GM23248 (cell line): Measurements from ENCODE around the gene PARP16. TPM values are rescaled to one million over a fixed set of nuclear protein-coding genes. Genes with fewer than 3 reads are reported as not detected.

ENCODE experiments used
- DNase-seq: peaks from one replicate; pipeline ENCODE4 v3.0.0-alpha.2; 2015
- H2AFZ ChIP-seq: fragments of 200-600 bp; sonication (generic); 2 replicates; pipeline ENCODE4 v1.6.1; 2016; ENCODE audit warnings: antibody characterized with exemption
- H3F3A ChIP-seq: fragments of 200-600 bp; sonication (generic); 2 replicates; pipeline ENCODE4 v1.6.1; 2016; ENCODE audit warnings: mild to moderate bottlenecking, antibody characterized with exemption, mixed run types; ENCODE audit not compliant: insufficient read depth
- H3K27ac ChIP-seq: fragments of 200-600 bp; sonication (generic); 2 replicates; pipeline ENCODE4 v1.5.1; 2016; ENCODE audit warnings: mild to moderate bottlenecking
- H3K27me3 ChIP-seq: fragments of 200-600 bp; sonication (generic); replicated peaks from 2 replicates; pipeline ENCODE4 v1.6.1; 2016; ENCODE audit warnings: mild to moderate bottlenecking; ENCODE audit not compliant: insufficient read depth
- H3K36me3 ChIP-seq: fragments of 200-600 bp; sonication (generic); 2 replicates; pipeline ENCODE4 v1.6.1; 2016; ENCODE audit warnings: low read depth, mild to moderate bottlenecking
- H3K4me1 ChIP-seq: fragments of 200-600 bp; sonication (generic); 2 replicates; pipeline ENCODE4 v1.6.1; 2016; ENCODE audit warnings: mild to moderate bottlenecking; ENCODE audit not compliant: insufficient read depth
- H3K4me2 ChIP-seq: fragments of 200-600 bp; sonication (generic); one replicate; pipeline ENCODE4 v1.6.1; 2016; ENCODE audit warnings: mild to moderate bottlenecking; ENCODE audit not compliant: unreplicated experiment
- H3K4me3 ChIP-seq: fragments of 200-600 bp; sonication (generic); 2 replicates; pipeline ENCODE4 v1.5.1; 2016; ENCODE audit warnings: mild to moderate bottlenecking
- H3K79me2 ChIP-seq: fragments of 200-600 bp; sonication (generic); 2 replicates; pipeline ENCODE4 v1.6.1; 2016; ENCODE audit warnings: mild to moderate bottlenecking; ENCODE audit not compliant: insufficient read depth
- H3K9ac ChIP-seq: fragments of 200-600 bp; sonication (generic); 2 replicates; pipeline ENCODE4 v1.6.1; 2016; ENCODE audit warnings: mild to moderate bottlenecking
- H3K9me2 ChIP-seq: fragments of 200-600 bp; sonication (generic); 2 replicates; pipeline ENCODE4 v1.6.1; 2016; ENCODE audit warnings: mixed run types, mild to moderate bottlenecking, moderate library complexity; ENCODE audit not compliant: insufficient read depth
- H3K9me3 ChIP-seq: fragments of 200-600 bp; sonication (generic); one replicate; pipeline ENCODE4 v1.6.1; 2017; ENCODE audit warnings: low read depth
- H4K20me1 ChIP-seq: fragments of 200-600 bp; sonication (generic); 2 replicates; pipeline ENCODE4 v1.6.0; 2016; ENCODE audit not compliant: insufficient read depth
- EZH2 ChIP-seq: fragments of 200-600 bp; sonication (generic); IDR thresholded peaks from 2 replicates; pipeline ENCODE4 v1.6.1; 2018; ENCODE audit warnings: antibody characterized with exemption, mild to moderate bottlenecking; ENCODE audit not compliant: insufficient read depth, poor library complexity, severe bottlenecking
- EZH2phosphoT487 ChIP-seq: fragments of 200-600 bp; sonication (generic); IDR thresholded peaks from 2 replicates; pipeline ENCODE4 v1.6.1; 2018; ENCODE audit warnings: antibody characterized with exemption, moderate library complexity, mild to moderate bottlenecking, low read depth; ENCODE audit not compliant: insufficient read depth
- WGBS, 2 experiments: methylation state at CpG; one replicate each; pipeline ENCODE4 v1.1.6; 2015 to 2017; ENCODE audit warnings: low lambda C conversion rate in 2 of 2, low coverage in 1 of 2; ENCODE audit errors: missing lambda C conversion rate in 2 of 2; 5-methylcytosine and 5-hydroxymethylcytosine counted together
- in situ Hi-C: fragments of 300-500 bp; cut with MboI; formaldehyde crosslinking; loops from 2 replicates; pipeline ENCODE4 v1.15.0; 2020
- polyA plus RNA-seq: library from polyadenylated mRNA; unstranded; fragments of >200 nt; fragmentation: Nextera tagmentation; extraction: Ambion mirVana; gene quantifications from 2 replicates; pipeline ENCODE4 v1.2.1, GENCODE V29; 2016
- total RNA-seq: library from RNA; depleted of rRNA; stranded (reverse); fragments of >200 nt; shearing (Covaris generic); gene quantifications from 2 replicates; pipeline ENCODE4 v1.2.3, GENCODE V29; 2014

Gene PARP16
- total and polyA plus RNA-seq, 2 experiments from 2014 or later: 5.6 to 7.7 TPM

DNA sequence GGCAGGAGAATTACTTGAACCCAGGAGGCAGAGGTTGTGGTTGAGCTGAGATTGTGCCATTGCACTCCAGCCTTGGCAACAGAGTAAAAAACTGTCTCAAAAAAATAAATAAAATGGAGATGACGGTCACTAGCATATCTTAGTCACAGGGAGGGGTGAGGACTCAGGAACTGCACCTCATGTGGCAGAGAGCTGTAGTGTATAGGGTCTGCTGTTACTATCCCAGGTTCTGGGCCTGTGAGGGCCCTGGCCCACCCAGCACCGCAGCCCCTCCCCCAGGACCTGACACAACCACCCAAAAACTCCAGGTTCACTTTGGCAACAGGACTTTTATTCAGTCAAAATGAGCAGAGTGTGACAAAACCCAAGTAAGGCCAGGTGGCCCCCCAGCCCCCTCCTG is 40.1 kb upstream of the PARP16 start:
- no peak for DNase-seq
- H3K27ac ChIP-seq: no peak overlapping the region
- no peak overlapping the region for H3K4me2 ChIP-seq
- H4K20me1 ChIP-seq: no peaks in the 10 kb centered on the region
- H3F3A ChIP-seq: no peaks in the 10 kb centered on the region
- no peaks in the 10 kb centered on the region for H3K9me3 ChIP-seq
- H3K4me3 ChIP-seq: no peak overlapping the region
- in situ Hi-C loops: no loop called here
- WGBS, 2 experiments: 83 to 88% methylated on average over 2 of the region's 2 CpGs
- H3K27me3 ChIP-seq: no peaks in the 10 kb centered on the region; the same call in 1 of the 2 replicates
- no peak overlapping the region for H3K9ac ChIP-seq
- H2AFZ ChIP-seq: no peak overlapping the region
- no peaks in the 10 kb centered on the region for H3K79me2 ChIP-seq
- TF ChIP-seq EZH2phosphoT487: no peak
- no peak for TF ChIP-seq EZH2
- H3K36me3 ChIP-seq: no peaks in the 10 kb centered on the region
- H3K9me2 ChIP-seq: no peaks in the 10 kb centered on the region
- no peaks in the 10 kb centered on the region for H3K4me1 ChIP-seq

DNA sequence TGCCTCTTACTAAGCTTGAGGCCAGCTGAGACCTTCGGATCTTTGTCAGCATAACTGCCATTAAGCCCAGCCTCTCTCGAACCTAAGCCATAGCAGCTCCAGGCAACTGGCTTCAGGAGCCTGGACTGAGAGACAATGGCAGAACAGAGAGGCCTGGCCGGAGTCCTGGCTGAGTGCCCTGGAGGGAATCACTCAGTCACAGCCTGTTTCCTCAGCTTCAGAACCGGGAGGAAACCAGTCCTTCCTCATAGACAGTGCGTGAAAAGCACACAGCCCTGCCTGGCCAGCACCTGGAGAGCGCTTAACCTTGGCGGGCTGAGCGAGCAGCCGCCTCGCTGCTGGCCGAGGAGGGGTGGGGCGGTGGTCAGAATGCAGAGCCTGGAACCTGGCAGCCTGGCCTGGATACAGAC is 39.4 kb upstream of the PARP16 start:
- Histone ChIP-seq H3K9ac (no peak overlapping the region), H3K27me3 (peaks cover 2% of the 10 kb centered on the region; the same call in 1 of the 2 replicates), H3K4me1 (no peaks in the 10 kb centered on the region), H3K4me3 (no peak overlapping the region), H2AFZ (no peak overlapping the region), H3K4me2 (no peak overlapping the region), H3F3A (no peaks in the 10 kb centered on the region), H3K9me3 (no peaks in the 10 kb centered on the region), H3K36me3 (no peaks in the 10 kb centered on the region), H3K27ac (no peak overlapping the region), H4K20me1 (no peaks in the 10 kb centered on the region), H3K9me2 (no peaks in the 10 kb centered on the region), H3K79me2 (no peaks in the 10 kb centered on the region)
- in situ Hi-C loops: no loop called here
- 48 to 59% methylated on average over 12 of the region's 12 CpGs for WGBS, 2 experiments
- TF ChIP-seq EZH2phosphoT487 (no peak), EZH2 (no peak)
- no peak for DNase-seq

DNA sequence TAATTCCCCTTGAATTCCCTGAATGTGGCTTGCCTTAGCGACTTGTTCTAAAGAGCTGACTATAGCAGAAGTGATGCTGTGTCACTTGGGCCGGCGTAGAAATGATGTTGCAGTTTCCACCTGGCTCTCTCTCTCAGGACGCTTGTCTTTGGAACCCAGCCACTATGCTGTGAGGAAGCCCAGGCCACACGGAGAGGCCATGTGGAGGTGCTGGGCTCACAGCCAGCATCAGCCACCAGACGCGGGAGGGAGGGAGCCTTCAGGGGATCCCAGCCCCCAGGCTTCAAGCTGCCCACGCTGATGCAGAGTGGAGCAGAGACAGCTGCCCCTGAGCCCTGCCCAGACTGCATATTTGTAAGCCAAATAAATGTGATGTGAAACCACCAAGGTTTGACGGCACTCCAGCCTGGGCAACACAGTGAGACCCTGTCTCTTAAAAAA is 36.4 kb upstream of the PARP16 start:
- no peaks in the 10 kb centered on the region for H3K9me2 ChIP-seq
- H3K27ac ChIP-seq: no peak overlapping the region
- DNase-seq: no peak
- 24 to 26% methylated on average over 9 of the region's 9 CpGs for WGBS, 2 experiments
- H2AFZ ChIP-seq: no peak overlapping the region
- H3K4me2 ChIP-seq: no peak overlapping the region
- H3F3A ChIP-seq: no peaks in the 10 kb centered on the region
- H3K36me3 ChIP-seq: no peaks in the 10 kb centered on the region
- in situ Hi-C loops: loop anchor here (5.0 kb wide), 1 partner anchor 49 kb away; no protein-coding TSS in a partner anchor
- no peak overlapping the region for H3K4me3 ChIP-seq
- H3K79me2 ChIP-seq: no peaks in the 10 kb centered on the region
- no peaks in the 10 kb centered on the region for H4K20me1 ChIP-seq
- no peaks in the 10 kb centered on the region for H3K4me1 ChIP-seq
- H3K9ac ChIP-seq: no peak overlapping the region
- H3K9me3 ChIP-seq: no peaks in the 10 kb centered on the region
- peaks cover 7% of the 10 kb centered on the region; the same call in 1 of the 2 replicates for H3K27me3 ChIP-seq
- TF ChIP-seq EZH2 (no peak), EZH2phosphoT487 (no peak)

DNA sequence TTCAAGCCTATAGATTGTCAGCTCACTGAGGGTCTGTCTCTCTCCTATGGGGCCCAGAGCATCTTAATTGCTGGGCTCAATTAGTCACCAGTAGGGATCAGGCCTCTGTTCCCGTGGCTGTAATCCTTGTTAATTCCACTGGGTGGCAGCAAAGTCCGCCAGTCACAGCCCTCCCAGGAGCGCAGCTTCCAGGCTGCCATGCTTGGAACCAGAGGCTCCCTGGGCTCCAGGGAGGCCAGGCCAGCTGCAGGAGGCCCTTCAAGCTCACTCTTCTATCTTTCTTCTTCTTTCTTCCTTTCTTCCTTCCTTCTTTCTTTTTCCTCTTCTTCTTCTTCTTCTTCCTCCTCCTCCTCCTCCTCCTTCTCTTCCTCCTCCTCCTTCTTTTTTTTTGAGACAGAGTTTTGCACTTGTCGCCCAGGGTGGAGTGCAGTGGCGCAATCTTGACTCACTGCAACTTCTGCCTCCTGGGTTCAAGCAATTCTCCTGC is 32.2 kb upstream of the PARP16 start:
- TF ChIP-seq EZH2 (no peak), EZH2phosphoT487 (no peak)
- in situ Hi-C loops: loop anchor here (5.0 kb wide), 1 partner anchor 73 kb away; no protein-coding TSS in a partner anchor

DNA sequence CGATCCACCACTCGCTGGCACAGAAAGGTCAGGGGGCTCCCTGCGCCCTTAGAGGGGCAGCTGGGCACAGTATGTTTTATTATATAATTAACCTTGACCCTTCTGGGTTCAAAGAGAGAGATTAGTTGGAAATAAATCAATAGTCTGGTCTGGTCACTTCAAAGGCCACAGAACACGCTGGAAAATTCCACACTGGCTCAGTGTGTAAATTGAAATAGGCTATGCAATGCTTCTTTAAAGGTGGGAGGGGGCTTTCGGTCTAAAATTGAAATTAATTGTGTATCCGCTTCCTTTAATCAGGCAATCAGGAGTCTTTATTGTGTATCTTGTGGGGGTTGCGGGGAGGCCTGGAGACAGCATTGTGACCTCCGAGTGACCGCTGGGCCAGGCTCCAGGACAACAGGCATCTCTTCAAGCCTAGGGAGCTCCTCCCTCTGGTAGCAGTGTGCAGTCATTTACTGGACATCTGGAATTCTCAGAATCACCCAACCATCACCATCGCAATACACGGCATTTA is 25.8 kb upstream of the PARP16 start:
- H3K79me2 ChIP-seq: no peaks in the 10 kb centered on the region
- no peak overlapping the region for H3K27ac ChIP-seq
- no peaks in the 10 kb centered on the region for H3K4me1 ChIP-seq
- H3K9ac ChIP-seq: no peak overlapping the region
- no peaks in the 10 kb centered on the region for H3K9me2 ChIP-seq
- H3K36me3 ChIP-seq: no peaks in the 10 kb centered on the region
- no peak overlapping the region for H2AFZ ChIP-seq
- WGBS, 2 experiments: 75 to 78% methylated on average over 11 of the region's 11 CpGs
- TF ChIP-seq EZH2phosphoT487: no peak
- no peak for TF ChIP-seq EZH2
- H3K27me3 ChIP-seq: peaks cover 23% of the 10 kb centered on the region
- H4K20me1 ChIP-seq: no peaks in the 10 kb centered on the region
- no peak overlapping the region for H3K4me3 ChIP-seq
- DNase-seq: no peak
- H3K4me2 ChIP-seq: no peak overlapping the region
- no peaks in the 10 kb centered on the region for H3K9me3 ChIP-seq
- H3F3A ChIP-seq: no peaks in the 10 kb centered on the region
- in situ Hi-C loops: no loop called here

More for the DNA sequence above, 32.2 kb upstream of the PARP16 start:
- no peaks in the 10 kb centered on the region for H3K9me3 ChIP-seq
- no peaks in the 10 kb centered on the region for H3K79me2 ChIP-seq
- no peaks in the 10 kb centered on the region for H3F3A ChIP-seq
- H4K20me1 ChIP-seq: no peaks in the 10 kb centered on the region
- DNase-seq: peak; percentile 85
- no peak overlapping the region for H3K9ac ChIP-seq
- no peaks in the 10 kb centered on the region for H3K4me1 ChIP-seq
- WGBS, 2 experiments: 33 to 35% methylated on average over 5 of the region's 5 CpGs
- H3K4me3 ChIP-seq: no peak overlapping the region
- H3K27ac ChIP-seq: no peak overlapping the region
- no peaks in the 10 kb centered on the region for H3K9me2 ChIP-seq
- no peak overlapping the region for H3K4me2 ChIP-seq
- no peak overlapping the region for H2AFZ ChIP-seq
- H3K27me3 ChIP-seq: peaks cover 17% of the 10 kb centered on the region
- H3K36me3 ChIP-seq: no peaks in the 10 kb centered on the region
